Pancreas (tissue), 10 donors: Measurements from ENCODE around the gene PROZ. TPM values are rescaled to one million over a fixed set of nuclear protein-coding genes. Genes with fewer than 3 reads are reported as not detected.

Experiments used
- ATAC-seq, 4 donors: fragments of 200-7000 bp; cut with Tn5 transposase; one replicate each; pipeline versions ENCODE4 v1.8.0 to v1.9.1; 2020; ENCODE audit warnings: mild to moderate bottlenecking in 4 of 4, moderate library complexity in 4 of 4
- DNase-seq, 6 donors: peaks; one replicate each; pipeline ENCODE4 v3.0.0-alpha.2; 2020
- FAIRE-seq: peaks from 2 replicates; lab custom pipeline; 2012; peaks lifted over from hg19 to GRCh38; lab: Jason Lieb, UNC
- H3K27ac ChIP-seq, 4 donors: fragments of 200-600 bp; sonication (generic); 1 replicate in 3 of 4; 2 replicates in 1 of 4; pipeline versions ENCODE4 v1.5.0 to v1.8.0; 2020
- H3K27me3 ChIP-seq, 4 donors: fragments of 200-600 bp; one replicate each; pipeline ENCODE4 v1.8.0; 2021
- H3K36me3 ChIP-seq, 3 donors: fragments of 200-600 bp; sonication (generic) in 1 of 3; one replicate each; pipeline versions ENCODE4 v1.5.0 to v1.8.0; 2020 to 2021
- H3K4me1 ChIP-seq, 3 donors: fragments of 200-600 bp; one replicate each; pipeline ENCODE4 v1.8.0; 2021
- H3K4me3 ChIP-seq, 4 donors: fragments of 200-600 bp; sonication (generic) in 2 of 4; one replicate each; pipeline versions ENCODE4 v1.5.0 to v1.8.0; 2020 to 2021
- H3K9me3 ChIP-seq, 4 donors: fragments of 200-600 bp; one replicate each; pipeline ENCODE4 v1.8.0; 2021
- CTCF ChIP-seq, 4 donors: fragments of 200-600 bp; sonication (generic) in 3 of 4; IDR thresholded peaks; one replicate each; pipeline versions ENCODE4 v1.5.0 to v1.8.0; 2021; ENCODE audit warnings: antibody characterized with exemption in 4 of 4
- WGBS, 2 donors: extraction: QIAGEN DNeasy Blood & Tissue Kit; methylation state at CpG; one replicate each; pipeline ENCODE4 v1.1.7; 2013; 5-methylcytosine and 5-hydroxymethylcytosine counted together
- intact Hi-C, 3 donors: fragments of 100-400 bp; cut with DNase I; formaldehyde crosslinking; loops; one replicate each; pipeline versions ENCODE4 v1.11.1 to v1.14.2; 2022
- polyA plus RNA-seq, 2 donors: library from polyadenylated mRNA; stranded (reverse); fragments of 200-250 nt; gene quantifications; one replicate each; pipeline ENCODE4 v1.2.3, GENCODE V29; 2013
- total RNA-seq, 6 donors: library from RNA; stranded (reverse); fragmentation: NEBNext Ultra II Directional in 4 of 6; extraction: Animal tissue kit (Norgen Biotek cat#: 25700) in 4 of 6; gene quantifications; one replicate each; pipeline versions ENCODE4 v1.2.1 to v1.2.4, GENCODE V29; 2021 to 2023
- donor health status: healthy with polysubstance abuse.
- donor health status: DM: no; HTN: no; CAD: no; lungs with moderate emphysema.
- donor health status: DM: no; HTN: no; CAD: no.
- donor health status: control.
- donor health status: control.
- donor health status: Bipolar disorder and iron deficiency.
- donor health status: DM: yes; HTN: yes; CAD: no.
- donor health status: DM: no; HTN: no; CAD: no.
- donor health status: DM: no; HTN: no; CAD: no.
- donor health status: DM: yes; HTN: yes; CAD: no.

Gene PROZ
- total and polyA plus RNA-seq, 8 donors: 0.05 TPM; not detected in 7

DNA sequence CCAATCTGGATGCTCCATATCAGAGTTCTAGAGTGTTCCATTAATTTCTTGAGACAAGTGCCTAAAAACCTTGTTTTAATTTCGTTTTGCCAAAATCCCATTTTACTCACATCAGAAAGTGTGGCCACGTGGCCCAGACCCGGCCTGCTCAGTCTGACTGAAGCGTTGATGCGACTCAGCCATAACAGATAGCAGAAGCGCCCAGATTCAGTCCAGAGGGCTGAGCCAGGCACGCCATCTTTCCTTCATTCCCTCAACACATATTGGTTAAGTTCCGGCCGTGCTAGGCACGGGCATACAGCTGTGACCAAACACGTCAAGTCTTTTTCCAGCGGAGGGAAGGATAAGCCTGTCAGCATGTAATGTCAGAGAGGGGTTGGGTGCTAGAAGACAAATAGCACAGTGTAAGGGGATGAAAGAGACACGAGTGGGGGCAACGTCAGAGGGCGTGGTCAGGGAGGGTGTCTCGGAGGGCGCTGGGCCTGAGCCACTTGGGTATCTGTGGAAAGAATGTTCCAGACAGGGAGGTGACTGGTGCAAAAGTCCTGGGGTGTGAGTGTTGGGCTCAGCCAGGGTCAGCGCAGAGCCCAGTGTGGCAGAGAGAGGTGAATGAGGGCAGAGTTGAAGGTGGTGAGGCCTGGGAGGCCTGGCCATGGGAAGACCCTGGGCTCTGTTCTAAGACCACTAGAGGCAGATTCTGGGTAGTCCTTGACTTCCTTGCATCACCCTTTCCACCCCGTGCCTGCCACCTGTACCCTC lies 32.8 kb upstream of the PROZ start:
- FAIRE-seq: no peak
- peak in 1 of 6 donors; percentile 4 for DNase-seq
- 79 to 87% methylated on average over 18 to 19 of the region's 19 CpGs for WGBS, 2 donors

GRCh38 chr13:113126265-113127150 lies 31.9 kb upstream of the PROZ start:
- Histone ChIP-seq H3K36me3 (no peaks in the 10 kb centered on the region), H3K27me3 (peaks cover 0 to 5% (median 0%) of the 10 kb centered on the region in 4 donors), H3K9me3 (no peaks in the 10 kb centered on the region), H3K27ac (no peak overlapping the region), H3K4me3 (no peak overlapping the region), H3K4me1 (no peaks in the 10 kb centered on the region)
- ATAC-seq (no peak), FAIRE-seq (no peak), DNase-seq (peak in 2 of 6 donors; percentile 10 to 26)
- intact Hi-C loops: no loop called here
- WGBS, 2 donors: 81 to 87% methylated on average over 18 of the region's 18 CpGs
- TF ChIP-seq CTCF (IDR thresholded peaks at IDR 0.05): no peak

More for the DNA sequence above, 32.8 kb upstream of the PROZ start:
- ATAC-seq: no peak
- no peaks in the 10 kb centered on the region for H3K36me3 ChIP-seq
- H3K27ac ChIP-seq: no peak overlapping the region
- H3K4me3 ChIP-seq: no peak overlapping the region
- peaks cover 0 to 5% (median 0%) of the 10 kb centered on the region in 4 donors for H3K27me3 ChIP-seq
- intact Hi-C loops: no loop called here
- H3K9me3 ChIP-seq: no peaks in the 10 kb centered on the region
- H3K4me1 ChIP-seq: no peaks in the 10 kb centered on the region
- TF ChIP-seq CTCF (IDR thresholded peaks at IDR 0.05): no peak

GRCh38 chr13:113129480-113129879 lies 29.0 kb upstream of the PROZ start:
- Histone ChIP-seq H3K4me1 (no peaks in the 10 kb centered on the region), H3K36me3 (no peaks in the 10 kb centered on the region), H3K9me3 (no peaks in the 10 kb centered on the region), H3K27me3 (peaks cover 0 to 5% (median 0%) of the 10 kb centered on the region in 4 donors), H3K27ac (no peak overlapping the region), H3K4me3 (peak overlapping the region in 2 of 4 donors; percentile 21 to 32)
- TF ChIP-seq CTCF (IDR thresholded peaks at IDR 0.05): no peak
- DNase-seq (peak in 1 of 6 donors; percentile 53), FAIRE-seq (no peak), ATAC-seq (no peak)
- 81 to 82% methylated on average over 27 of the region's 27 CpGs for WGBS, 2 donors
- intact Hi-C loops: no loop called here

GRCh38 chr13:113129921-113130750 lies 28.3 kb upstream of the PROZ start:
- intact Hi-C loops: no loop called here
- H3K4me3 ChIP-seq: peak overlapping the region in 3 of 4 donors; percentile 4 to 32 (median 21)
- no peaks in the 10 kb centered on the region for H3K9me3 ChIP-seq
- no peak overlapping the region for H3K27ac ChIP-seq
- 43 to 46% methylated on average over 60 of the region's 60 CpGs for WGBS, 2 donors
- H3K27me3 ChIP-seq: peaks cover 0 to 5% (median 0%) of the 10 kb centered on the region in 4 donors
- FAIRE-seq: no peak
- DNase-seq: peak in 1 of 6 donors; percentile 64
- H3K4me1 ChIP-seq: no peaks in the 10 kb centered on the region
- H3K36me3 ChIP-seq: no peaks in the 10 kb centered on the region
- ATAC-seq: peak in 3 of 4 donors; percentile 34 to 72 (median 40)
- TF ChIP-seq CTCF (IDR thresholded peaks at IDR 0.05): no peak
